Trophoblast cell (in vitro differentiated cells and primary cell): ENCODE results near the gene SNX22.
A peak's percentile ranks its signal among the peaks of the same experiment; 100 is the strongest.

Experiments
- DNase-seq, 2 donors: peaks; one replicate each; pipeline ENCODE4 v3.0.0-alpha.2; 2016
- H2AFZ ChIP-seq: 2 replicates; pipeline ENCODE4 v1.6.1; 2013; ENCODE audit warnings: low read length, moderate library complexity, mild to moderate bottlenecking; ENCODE audit not compliant: insufficient read depth, poor library complexity
- H2AK5ac ChIP-seq: 2 replicates; pipeline ENCODE4 v1.6.1; 2013; ENCODE audit warnings: mild to moderate bottlenecking, low read length
- H2BK120ac ChIP-seq: 2 replicates; pipeline ENCODE4 v1.6.1; 2013; ENCODE audit warnings: low read length, mild to moderate bottlenecking, moderate library complexity; ENCODE audit not compliant: insufficient read depth, poor library complexity
- H2BK12ac ChIP-seq: 2 replicates; pipeline ENCODE4 v1.6.1; 2013; ENCODE audit warnings: mild to moderate bottlenecking, low read length, moderate library complexity
- H2BK5ac ChIP-seq: 2 replicates; pipeline ENCODE4 v1.6.1; 2013; ENCODE audit warnings: low read length, low read depth, moderate library complexity, mild to moderate bottlenecking; ENCODE audit not compliant: poor library complexity
- H3K14ac ChIP-seq: 2 replicates; pipeline ENCODE4 v1.6.1; 2013; ENCODE audit warnings: mild to moderate bottlenecking, low read length
- H3K18ac ChIP-seq: 2 replicates; pipeline ENCODE4 v1.6.1; 2013; ENCODE audit warnings: mild to moderate bottlenecking, low read length
- H3K23ac ChIP-seq: 2 replicates; pipeline ENCODE4 v1.6.1; 2013; ENCODE audit warnings: low read length
- H3K27ac ChIP-seq: 2 replicates; pipeline ENCODE4 v1.5.1; 2013; ENCODE audit warnings: low read depth, mild to moderate bottlenecking, inconsistent platforms, low read length, moderate library complexity
- H3K27me3 ChIP-seq: 2 replicates; pipeline ENCODE4 v1.6.1; 2013; ENCODE audit warnings: inconsistent platforms, mild to moderate bottlenecking, low read length, moderate library complexity; ENCODE audit not compliant: insufficient read depth
- H3K36me3 ChIP-seq, 2 experiments: 1 replicate in 1 of 2; 2 replicates in 1 of 2; pipeline ENCODE4 v1.6.1; 2013; ENCODE audit warnings: low read length in 2 of 2, mild to moderate bottlenecking in 2 of 2, moderate library complexity in 1 of 2; ENCODE audit not compliant: insufficient read depth in 2 of 2, control insufficient read depth in 1 of 2
- H3K4ac ChIP-seq: 2 replicates; pipeline ENCODE4 v1.6.1; 2013; ENCODE audit warnings: low read depth, mild to moderate bottlenecking, low read length, moderate library complexity
- H3K4me1 ChIP-seq, 2 experiments: 1 replicate in 1 of 2; 2 replicates in 1 of 2; pipeline ENCODE4 v1.6.1; 2013; ENCODE audit warnings: low read length in 2 of 2, mild to moderate bottlenecking in 2 of 2, moderate library complexity in 1 of 2; ENCODE audit not compliant: insufficient read depth in 2 of 2, control insufficient read depth in 1 of 2
- H3K4me2 ChIP-seq: 2 replicates; pipeline ENCODE4 v1.6.1; 2013; ENCODE audit warnings: inconsistent platforms, mild to moderate bottlenecking, low read length, moderate library complexity
- H3K4me3 ChIP-seq: 2 replicates; pipeline ENCODE4 v1.5.1; 2013; ENCODE audit warnings: mild to moderate bottlenecking, low read depth, low read length, inconsistent platforms
- H3K79me1 ChIP-seq: one replicate; pipeline ENCODE4 v1.6.1; 2013; ENCODE audit warnings: low read length
- H3K79me2 ChIP-seq: 2 replicates; pipeline ENCODE4 v1.6.1; 2013; ENCODE audit warnings: low read length, mild to moderate bottlenecking; ENCODE audit not compliant: control insufficient read depth, insufficient read depth, poor library complexity
- H3K9ac ChIP-seq: 2 replicates; pipeline ENCODE4 v1.6.1; 2013; ENCODE audit warnings: mild to moderate bottlenecking, low read length
- H3K9me3 ChIP-seq: 2 replicates; pipeline ENCODE4 v1.6.1; 2013; ENCODE audit warnings: low read depth, mild to moderate bottlenecking, control low read depth, inconsistent platforms, low read length; ENCODE audit not compliant: insufficient read depth
- H4K12ac ChIP-seq: 2 replicates; pipeline ENCODE4 v1.6.1; 2013; ENCODE audit warnings: low read depth, mild to moderate bottlenecking, low read length, moderate library complexity
- H4K8ac ChIP-seq: 2 replicates; pipeline ENCODE4 v1.6.1; 2013; ENCODE audit warnings: low read depth, mild to moderate bottlenecking, low read length, moderate library complexity
- H4K91ac ChIP-seq: one replicate; pipeline ENCODE4 v1.6.1; 2013; ENCODE audit warnings: low read depth, mild to moderate bottlenecking, low read length, moderate library complexity
- WGBS: extraction: QIAGEN DNeasy Blood & Tissue Kit; methylation state at CpG from one replicate; pipeline ENCODE4 v1.1.7; 2013; ENCODE audit warnings: missing lambda C conversion rate; ENCODE audit not compliant: insufficient read length, insufficient coverage; ENCODE audit errors: extremely low coverage; 5-methylcytosine and 5-hydroxymethylcytosine counted together

SNX22 gene

DNA sequence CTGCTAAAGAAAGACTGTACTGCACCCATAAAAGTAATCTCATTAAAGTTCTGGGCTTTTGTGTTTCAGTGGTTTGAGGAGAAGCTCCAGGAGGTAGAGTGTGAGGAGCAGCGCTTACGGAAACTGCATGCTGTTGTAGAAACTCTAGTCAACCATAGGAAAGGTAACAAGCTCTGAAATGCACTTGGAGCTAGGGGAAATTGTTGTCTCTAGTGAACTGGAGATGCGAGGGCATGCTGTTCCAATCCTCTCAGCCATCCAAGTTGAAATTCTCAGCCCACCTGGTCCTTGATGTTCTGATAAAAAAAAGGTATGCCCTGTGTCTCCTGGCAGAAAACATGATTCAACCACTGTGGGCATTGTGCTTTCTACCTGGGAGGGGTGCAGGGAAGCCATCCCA, 21.4 kb upstream of the SNX22 start:
- WGBS: no CpG with 5 or more reads among the region's 3 CpGs
- H3K18ac ChIP-seq: no peak overlapping the region

DNA sequence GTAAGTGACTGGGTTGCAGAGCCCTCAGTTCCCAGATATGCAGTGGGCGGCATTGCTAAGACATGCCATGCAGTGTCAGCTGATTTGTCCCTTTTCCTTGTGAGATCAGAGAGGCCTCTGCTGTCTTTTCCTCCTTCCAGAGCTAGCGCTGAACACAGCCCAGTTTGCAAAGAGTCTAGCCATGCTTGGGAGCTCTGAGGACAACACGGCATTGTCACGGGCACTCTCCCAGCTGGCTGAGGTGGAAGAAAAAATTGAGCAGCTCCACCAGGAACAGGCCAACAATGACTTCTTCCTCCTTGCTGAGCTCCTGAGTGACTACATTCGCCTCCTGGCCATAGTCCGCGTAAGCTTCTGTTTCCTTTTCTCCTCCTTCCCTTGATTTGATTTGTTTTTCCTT, 20.0 kb upstream of the SNX22 start:
- H3K9ac ChIP-seq: no peak overlapping the region
- WGBS: no CpG with 5 or more reads among the region's 7 CpGs

More for the DNA sequence above, 21.4 kb upstream of the SNX22 start:
- Histone ChIP-seq H3K79me2 (no peaks in the 10 kb centered on the region), H3K9me3 (no peaks in the 10 kb centered on the region), H3K14ac (no peak overlapping the region), H2AFZ (no peak overlapping the region), H2BK120ac (no peak overlapping the region), H3K36me3 (peaks cover 31 to 64% of the 10 kb centered on the region in 2 experiments), H2AK5ac (no peak overlapping the region), H3K79me1 (no peaks in the 10 kb centered on the region), H4K8ac (no peak overlapping the region), H3K9ac (no peak overlapping the region), H3K4me1 (no peaks in the 10 kb centered on the region), H3K27me3 (no peaks in the 10 kb centered on the region), H2BK5ac (no peak overlapping the region), H3K4ac (no peak overlapping the region), H3K23ac (no peak overlapping the region), H3K4me3 (no peak overlapping the region), H4K12ac (no peak overlapping the region), H3K27ac (no peak overlapping the region), H2BK12ac (no peak overlapping the region), H4K91ac (no peak overlapping the region), H3K4me2 (no peak overlapping the region)
- DNase-seq: no peak

DNA sequence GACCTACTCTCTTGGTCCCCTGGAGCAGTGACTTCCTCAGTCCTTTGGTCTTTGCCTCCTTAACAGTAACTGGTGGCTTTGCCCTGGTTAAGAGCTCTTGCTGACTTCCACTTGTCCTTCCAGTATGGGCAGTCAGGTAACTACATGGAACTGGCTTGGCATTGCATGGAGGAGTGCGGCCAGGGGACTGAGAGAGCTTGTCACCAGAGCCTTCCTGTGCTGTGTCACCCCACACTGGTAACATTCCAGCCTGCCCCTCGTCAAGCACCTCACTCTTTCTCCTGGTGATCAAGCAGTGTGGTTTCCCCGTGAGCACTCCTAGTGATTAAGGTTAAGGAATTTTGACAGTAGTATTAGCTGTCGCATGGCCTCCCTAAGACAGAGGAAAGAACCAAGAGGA, 19.3 kb upstream of the SNX22 start:
- H3K9me3 ChIP-seq: no peaks in the 10 kb centered on the region
- H3K36me3 ChIP-seq: peaks cover 43 to 74% of the 10 kb centered on the region in 2 experiments
- H4K12ac ChIP-seq: no peak overlapping the region
- H3K14ac ChIP-seq: no peak overlapping the region
- no peaks in the 10 kb centered on the region for H3K79me1 ChIP-seq
- no peak overlapping the region for H3K9ac ChIP-seq
- no peaks in the 10 kb centered on the region for H3K27me3 ChIP-seq
- H2BK5ac ChIP-seq: no peak overlapping the region
- H3K4me3 ChIP-seq: no peak overlapping the region
- H3K4me2 ChIP-seq: no peak overlapping the region
- H2AK5ac ChIP-seq: no peak overlapping the region
- H3K79me2 ChIP-seq: no peaks in the 10 kb centered on the region
- H2AFZ ChIP-seq: no peak overlapping the region
- H4K8ac ChIP-seq: no peak overlapping the region
- H2BK120ac ChIP-seq: no peak overlapping the region
- no peak overlapping the region for H3K23ac ChIP-seq
- no peak overlapping the region for H3K18ac ChIP-seq
- no peak for DNase-seq
- no peak overlapping the region for H4K91ac ChIP-seq
- H3K4me1 ChIP-seq: no peaks in the 10 kb centered on the region
- H3K4ac ChIP-seq: no peak overlapping the region
- no peak overlapping the region for H2BK12ac ChIP-seq
- H3K27ac ChIP-seq: no peak overlapping the region
- no CpG with 5 or more reads among the region's 4 CpGs for WGBS

More for the DNA sequence above, 20.0 kb upstream of the SNX22 start:
- no peak overlapping the region for H2BK12ac ChIP-seq
- no peaks in the 10 kb centered on the region for H3K27me3 ChIP-seq
- no peak overlapping the region for H2BK120ac ChIP-seq
- no peak overlapping the region for H3K27ac ChIP-seq
- H3K18ac ChIP-seq: no peak overlapping the region
- no peak overlapping the region for H3K4me3 ChIP-seq
- H3K9me3 ChIP-seq: no peaks in the 10 kb centered on the region
- H2BK5ac ChIP-seq: no peak overlapping the region
- no peaks in the 10 kb centered on the region for H3K79me2 ChIP-seq
- no peaks in the 10 kb centered on the region for H3K79me1 ChIP-seq
- no peak overlapping the region for H3K4ac ChIP-seq
- no peak overlapping the region for H3K14ac ChIP-seq
- H3K36me3 ChIP-seq: peaks cover 37 to 67% of the 10 kb centered on the region in 2 experiments
- H3K4me1 ChIP-seq: no peaks in the 10 kb centered on the region
- H3K4me2 ChIP-seq: no peak overlapping the region
- DNase-seq: no peak
- H4K91ac ChIP-seq: no peak overlapping the region
- no peak overlapping the region for H3K23ac ChIP-seq
- no peak overlapping the region for H4K8ac ChIP-seq
- no peak overlapping the region for H2AK5ac ChIP-seq
- H2AFZ ChIP-seq: no peak overlapping the region
- no peak overlapping the region for H4K12ac ChIP-seq

DNA sequence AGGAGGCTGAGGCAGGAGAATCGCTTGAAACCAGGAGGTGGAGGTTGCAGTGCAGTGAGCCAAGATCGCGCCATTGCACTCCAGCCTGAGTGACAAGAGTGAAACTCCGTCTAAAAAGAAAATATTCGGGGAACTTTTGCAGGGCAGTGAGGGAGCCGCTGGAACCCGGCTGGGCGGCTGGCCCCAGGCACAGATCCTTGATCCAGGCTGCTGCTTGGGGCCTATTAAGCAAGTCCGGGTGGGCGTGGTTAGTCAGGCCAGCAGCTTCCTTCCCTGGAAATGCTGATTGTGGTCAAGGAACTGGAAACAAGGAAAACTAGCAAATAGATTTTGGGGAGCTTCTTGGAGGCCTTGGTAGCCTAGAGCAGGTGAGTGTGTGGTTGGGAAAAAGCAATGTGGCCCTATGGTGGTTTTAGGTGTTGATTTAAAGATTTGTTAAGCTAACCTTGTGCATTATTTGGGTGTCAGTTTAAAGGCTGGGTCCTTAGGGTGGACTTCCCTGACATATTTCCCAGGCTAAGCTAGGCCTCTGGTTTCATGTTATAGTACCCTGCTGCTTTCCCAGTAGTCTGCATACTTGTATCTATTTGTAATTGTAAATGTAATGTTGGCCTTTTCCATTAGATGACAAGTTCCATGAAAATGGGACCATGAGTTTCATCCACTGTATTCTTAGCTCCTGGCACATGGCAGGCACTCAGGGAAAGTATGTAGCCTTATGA, 17.7 kb upstream of the SNX22 start:
- H2BK12ac ChIP-seq: no peak overlapping the region
- H4K8ac ChIP-seq: no peak overlapping the region
- no peak overlapping the region for H2BK5ac ChIP-seq
- no peak overlapping the region for H3K4me3 ChIP-seq
- no peak overlapping the region for H3K14ac ChIP-seq
- DNase-seq: peak in 1 of 2 donors; percentile 21
- whole genome bisulfite sequencing: no CpG with 5 or more reads among the region's 10 CpGs
- H4K12ac ChIP-seq: no peak overlapping the region
- no peaks in the 10 kb centered on the region for H3K27me3 ChIP-seq
- no peak overlapping the region for H3K9ac ChIP-seq
- no peaks in the 10 kb centered on the region for H3K79me2 ChIP-seq
- H3K18ac ChIP-seq: no peak overlapping the region
- peaks cover 48 to 75% of the 10 kb centered on the region in 2 experiments for H3K36me3 ChIP-seq
- no peak overlapping the region for H3K4ac ChIP-seq
- no peaks in the 10 kb centered on the region for H3K9me3 ChIP-seq
- H3K27ac ChIP-seq: no peak overlapping the region
- no peak overlapping the region for H2BK120ac ChIP-seq
- no peak overlapping the region for H3K4me2 ChIP-seq
- no peaks in the 10 kb centered on the region for H3K4me1 ChIP-seq
- no peak overlapping the region for H4K91ac ChIP-seq
- H2AFZ ChIP-seq: no peak overlapping the region
- no peak overlapping the region for H2AK5ac ChIP-seq
- no peaks in the 10 kb centered on the region for H3K79me1 ChIP-seq
- no peak overlapping the region for H3K23ac ChIP-seq
